GM21737 (cell line): ENCODE data around the gene ZDHHC17.
"Not testable (repeated sequence)": the region's sequence is repeated elsewhere in the genome, so short reads cannot be mapped to it uniquely, and the experiment has no call there.

Experiments used
- ATAC-seq: cut with Tn5 transposase; IDR thresholded peaks from one replicate; pipeline ENCODE4 v1.9.1; 2021; ENCODE audit warnings: mild to moderate bottlenecking, moderate library complexity; ENCODE audit not compliant: unreplicated experiment

The ZDHHC17 gene

GRCh38 chr12:76763746-76764675, at the start of gene ZDHHC17:
Gene ZDHHC17, plus strand, starts transcription at chr12:76764115. Its CDS starts 122 bp downstream, at chr12:76764237.
- ATAC-seq, result peak; percentile 91

GRCh38 chr12:76714415-76714814, 49.5 kb upstream of the ZDHHC17 start:
- ATAC-seq, result no peak

- ATAC-seq, result no peak
These were observed 49.1 kb upstream of the ZDHHC17 start for GRCh38 chr12:76714861-76715260.

GRCh38 chr12:76715332-76715731, 48.6 kb upstream of the ZDHHC17 start:
- no peak for ATAC-seq

- ATAC-seq, result no peak
These were observed 46.6 kb upstream of the ZDHHC17 start for GRCh38 chr12:76717314-76717713.

GRCh38 chr12:76719171-76720041, 44.5 kb upstream of the ZDHHC17 start:
- ATAC-seq, result no peak

GRCh38 chr12:76720068-76720467, 43.8 kb upstream of the ZDHHC17 start:
- no peak for ATAC-seq

- no peak for ATAC-seq
These were observed 37.3 kb upstream of the ZDHHC17 start for GRCh38 chr12:76726626-76727025.

GRCh38 chr12:76732188-76732587, 31.7 kb upstream of the ZDHHC17 start:
- ATAC-seq, result not testable (repeated sequence)

GRCh38 chr12:76737689-76738088, 26.2 kb upstream of the ZDHHC17 start:
- ATAC-seq, result not testable (repeated sequence)

GRCh38 chr12:76738824-76739579, 24.9 kb upstream of the ZDHHC17 start:
- no peak for ATAC-seq

GRCh38 chr12:76739896-76740295, 24.0 kb upstream of the ZDHHC17 start:
- ATAC-seq, result no peak

- ATAC-seq, result no peak
These were observed 23.4 kb upstream of the ZDHHC17 start for GRCh38 chr12:76740501-76740900.

- no peak for ATAC-seq
These were observed 18.6 kb upstream of the ZDHHC17 start for GRCh38 chr12:76745343-76745742.

- no peak for ATAC-seq
These were observed 17.4 kb upstream of the ZDHHC17 start for GRCh38 chr12:76746516-76746915.

- ATAC-seq, result no peak
These were observed 16.7 kb upstream of the ZDHHC17 start for GRCh38 chr12:76747245-76747644.

GRCh38 chr12:76755829-76756379, 8.0 kb upstream of the ZDHHC17 start:
- ATAC-seq, result no peak

GRCh38 chr12:76757694-76758093, 6.2 kb upstream of the ZDHHC17 start:
- no peak for ATAC-seq

- ATAC-seq, result no peak
These were observed 1.3 kb upstream of the ZDHHC17 start for GRCh38 chr12:76762601-76762980.

GRCh38 chr12:76764856-76765255, 941 bp downstream of the ZDHHC17 start:
- ATAC-seq, result no peak

GRCh38 chr12:76765598-76765997, 1.7 kb downstream of the ZDHHC17 start:
- ATAC-seq, result no peak
